ENCODE results near the gene SARS1. TPM values are rescaled to one million over a fixed set of nuclear protein-coding genes. Genes with fewer than 3 reads are reported as not detected.

The SARS1 gene
- total and polyA plus RNA-seq, 2 of the 13 experiments (the other 11 are each of a cell fraction or from before 2014, with no cell fraction given), result 103 to 134 TPM

GRCh38 chr1:109241344-109241743, 27.6 kb downstream of the SARS1 start:
- H3K9ac ChIP-seq (ENCODE audit: insufficient read depth, low read depth, low read length), result no peak overlapping the region
- BruUV-seq (replicated peaks), result no TSS peak
- H3K4me3 ChIP-seq (replicated peaks in 1 of 3; ENCODE audit: insufficient read depth in 1 of 3, low read depth in 2 of 3, low read length in 3 of 3), result no peak overlapping the region
- POLR2A ChIA-PET, result interaction anchor here (0.6 to 0.7 kb wide), 2 partner anchors 14 to 165 kb away, joined by 3 read pairs; no protein-coding TSS in a partner anchor
- no peaks in the 10 kb centered on the region; the same call in 1 of the 2 replicates for H4K20me1 ChIP-seq (ENCODE audit: insufficient read depth, low read length)
- no peak for FAIRE-seq
- H3K27me3 ChIP-seq (ENCODE audit: control insufficient read depth in 1 of 2, insufficient read depth in 2 of 2, low read length in 2 of 2), result peaks cover 0 to 5% of the 10 kb centered on the region in 2 experiments; a peak in 1 of 5 replicates
- H3K27ac ChIP-seq (ENCODE audit: extremely low read length, insufficient read depth, low read length), result no peak overlapping the region
- DNase-seq (ENCODE audit: low spot score), result no peak
- ATAC-seq, result no peak
- no peak overlapping the region for H3K4me2 ChIP-seq (ENCODE audit: low read depth, low read length)
- H3K79me2 ChIP-seq (ENCODE audit: insufficient read depth, low read length), result no peaks in the 10 kb centered on the region
- H2AFZ ChIP-seq (ENCODE audit: low read length), result no peak overlapping the region
- peaks cover 7 to 29% of the 10 kb centered on the region in 2 experiments for H3K36me3 ChIP-seq (replicated peaks in 1 of 2; ENCODE audit: control insufficient read depth in 1 of 2, insufficient read depth in 2 of 2, low read length in 2 of 2)
- H3K4me1 ChIP-seq (ENCODE audit: insufficient read depth, low read length), result peaks cover 38% of the 10 kb centered on the region
- in situ Hi-C loops (cut with HindIII; ENCODE audit: extremely low pct_ligation_motif_present, low pct_unique_long_range_greater_than_20kb), result no loop called here
- WGBS (ENCODE audit: low lambda C conversion rate), result 89% methylated on average over 6 of the region's 6 CpGs
- TF ChIP-seq AGO1 (IDR thresholded peaks at IDR 0.05; ENCODE audit: low read depth, low read length, poor library complexity, severe bottlenecking), result peak; percentile 16
- TF ChIP-seq ZEB1 (IDR thresholded peaks at IDR 0.05; ENCODE audit: insufficient replicate concordance, low read depth), result no peak
- CTCF ChIA-PET (ENCODE audit: low intra/inter-chr PET ratio, low total read pairs), result interaction anchor here (1.3 kb wide), 1 partner anchor 22 kb away, joined by 4 read pairs; no protein-coding TSS in a partner anchor
- H3K9me3 ChIP-seq (ENCODE audit: low read length), result no peaks in the 10 kb centered on the region
- intact Hi-C loops (cut with micrococcal nuclease; ENCODE audit: unreplicated experiment), result loop anchor here (1.0 kb wide), 1 partner anchor 8 kb away; the partner anchor contains the start of gene CELSR2

- Histone ChIP-seq H3K4me1 (ENCODE audit: insufficient read depth, low read length) (peaks cover 38% of the 10 kb centered on the region), H3K27me3 (ENCODE audit: control insufficient read depth in 1 of 2, insufficient read depth in 2 of 2, low read length in 2 of 2) (peaks cover 0 to 11% of the 10 kb centered on the region in 2 experiments; a peak in 3 of 5 replicates), H3K4me2 (ENCODE audit: low read depth, low read length) (no peak overlapping the region; the same call in 1 of the 2 replicates), H3K9me3 (ENCODE audit: low read length) (no peaks in the 10 kb centered on the region), H3K36me3 (replicated peaks in 1 of 2; ENCODE audit: control insufficient read depth in 1 of 2, insufficient read depth in 2 of 2, low read length in 2 of 2) (peaks cover 5 to 23% of the 10 kb centered on the region in 2 experiments; a peak in 4 of 5 replicates), H2AFZ (ENCODE audit: low read length) (no peak overlapping the region), H4K20me1 (ENCODE audit: insufficient read depth, low read length) (no peaks in the 10 kb centered on the region; the same call in 1 of the 2 replicates), H3K9ac (ENCODE audit: insufficient read depth, low read depth, low read length) (no peak overlapping the region), H3K27ac (ENCODE audit: extremely low read length, insufficient read depth, low read length) (no peak overlapping the region), H3K79me2 (ENCODE audit: insufficient read depth, low read length) (no peaks in the 10 kb centered on the region), H3K4me3 (replicated peaks in 1 of 3; ENCODE audit: insufficient read depth in 1 of 3, low read depth in 2 of 3, low read length in 3 of 3) (peak overlapping the region in 1 of 3 experiments; percentile 11; a peak in 1 of 6 replicates)
- no TSS peak for BruUV-seq (replicated peaks)
- CTCF ChIA-PET (ENCODE audit: low intra/inter-chr PET ratio, low total read pairs), result interaction anchor here (1.3 kb wide), 1 partner anchor 22 kb away, joined by 4 read pairs; no protein-coding TSS in a partner anchor
- in situ Hi-C loops (cut with HindIII; ENCODE audit: extremely low pct_ligation_motif_present, low pct_unique_long_range_greater_than_20kb), result no loop called here
- WGBS (ENCODE audit: low lambda C conversion rate), result 33% methylated on average over 8 of the region's 8 CpGs
- FAIRE-seq (no peak), ATAC-seq (peak; percentile 3; the same call in 1 of the 3 replicates), DNase-seq (ENCODE audit: low spot score) (no peak)
- POLR2A ChIA-PET, result interaction anchor here (0.6 to 0.7 kb wide), 2 partner anchors 13 to 165 kb away, joined by 3 read pairs; no protein-coding TSS in a partner anchor
- intact Hi-C loops (cut with micrococcal nuclease; ENCODE audit: unreplicated experiment), result loop anchor here (1.0 kb wide), 1 partner anchor 7 kb away; the partner anchor contains the start of gene CELSR2
- TF ChIP-seq PAF1 (CRISPR knock-in tag; IDR thresholded peaks at IDR 0.05), result peak; percentile 61; the same call in 1 of the 2 replicates
- no peak for TF ChIP-seq ZNF574 (CRISPR knock-in tag; IDR thresholded peaks at IDR 0.05)
- no peak for TF ChIP-seq ZNF18 (CRISPR knock-in tag; IDR thresholded peaks at IDR 0.05; ENCODE audit: insufficient replicate concordance)
- TF ChIP-seq KDM2A (CRISPR knock-in tag; IDR thresholded peaks at IDR 0.05; ENCODE audit: borderline replicate concordance, low read depth), result peak; percentile 50; the same call in 1 of the 2 replicates
- no peak for TF ChIP-seq ZNF280B (CRISPR knock-in tag; IDR thresholded peaks at IDR 0.05; ENCODE audit: borderline replicate concordance)
- TF ChIP-seq SALL1 (CRISPR knock-in tag; IDR thresholded peaks at IDR 0.05), result peak; percentile 23; the same call in 1 of the 2 replicates
- TF ChIP-seq GPN1 (CRISPR knock-in tag; IDR thresholded peaks at IDR 0.05; ENCODE audit: borderline replicate concordance), result no peak
- no peak for TF ChIP-seq MED13 (CRISPR knock-in tag; IDR thresholded peaks at IDR 0.05)
These were observed 28.2 kb downstream of the SARS1 start for GRCh38 chr1:109241841-109242345.

Data from HepG2 (cell line).